GM18868 (cell line): ENCODE data around the gene EXD3.

Source experiments
- ATAC-seq: cut with Tn5 transposase; IDR thresholded peaks from one replicate; pipeline ENCODE4 v1.9.1; 2021; ENCODE audit warnings: mild to moderate bottlenecking, moderate library complexity; ENCODE audit not compliant: unreplicated experiment

EXD3 gene

GRCh38 chr9:137278721-137279711 lies 143.9 kb downstream of the EXD3 start:
- no peak for ATAC-seq

GRCh38 chr9:137278061-137278701 lies 144.8 kb downstream of the EXD3 start:
- peak; percentile 8 for ATAC-seq

- peak; percentile 70 for ATAC-seq
Observed at GRCh38 chr9:137277329-137278041, 145.5 kb downstream of the EXD3 start, which contains the start of gene TOR4A. Gene TOR4A (plus strand): TSS chr9:137277726. CDS start chr9:137278690, 964 bp downstream.

GRCh38 chr9:137276473-137277328 lies 146.3 kb downstream of the EXD3 start:
- ATAC-seq = no peak

- no peak for ATAC-seq
Observed at GRCh38 chr9:137275588-137276472, 147.1 kb downstream of the EXD3 start.

- no peak for ATAC-seq
Observed at GRCh38 chr9:137275203-137275587, 147.8 kb downstream of the EXD3 start.

- no peak for ATAC-seq
Observed at GRCh38 chr9:137273611-137274320, 149.2 kb downstream of the EXD3 start.

GRCh38 chr9:137273095-137273490 lies 149.9 kb downstream of the EXD3 start:
- ATAC-seq = no peak

- no peak for ATAC-seq
Observed at GRCh38 chr9:137272241-137273094, 150.5 kb downstream of the EXD3 start.

- ATAC-seq = no peak
Observed at GRCh38 chr9:137271696-137272076, 151.3 kb downstream of the EXD3 start.

- ATAC-seq = no peak
Observed at GRCh38 chr9:137270929-137271695, 151.8 kb downstream of the EXD3 start.

GRCh38 chr9:137269231-137269772 lies 153.7 kb downstream of the EXD3 start:
- ATAC-seq = no peak

GRCh38 chr9:137268538-137269201 lies 154.3 kb downstream of the EXD3 start:
- no peak for ATAC-seq

- ATAC-seq = peak; percentile 53
Observed at GRCh38 chr9:137267933-137268355, 155.0 kb downstream of the EXD3 start.

GRCh38 chr9:137266585-137267453 lies 156.1 kb downstream of the EXD3 start:
- ATAC-seq = no peak
